ENCODE results near the gene SAMD1. TPM values are rescaled to one million over a fixed set of nuclear protein-coding genes. Genes with fewer than 3 reads are reported as not detected.
A peak's percentile ranks its signal among the peaks of the same experiment; 100 is the strongest.

SAMD1 gene
- total RNA-seq, 4 donors from 2014 or later, result 23.2 to 61.1 (median 33.2) TPM

DNA sequence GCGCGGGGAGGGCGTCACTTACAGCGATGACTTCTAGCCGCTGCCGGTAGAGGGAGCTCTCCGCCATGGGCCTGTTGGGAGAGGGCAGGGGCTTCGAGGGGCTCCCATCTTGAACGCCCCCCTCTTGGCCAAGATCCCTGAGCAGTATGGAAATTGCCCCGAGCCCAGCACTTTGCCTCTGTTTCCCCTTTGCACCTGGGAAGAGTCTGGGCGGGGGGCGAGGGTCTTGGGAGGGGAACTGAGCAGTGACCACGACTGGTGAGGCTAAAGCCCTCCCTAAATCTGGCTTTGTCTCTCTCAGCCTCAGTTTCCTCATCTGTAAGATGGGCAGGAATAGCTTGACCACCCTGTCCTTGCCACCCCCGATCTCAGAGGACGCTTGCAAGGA is 31.5 kb downstream of the SAMD1 start:
- peak in 1 of 2 donors; percentile 80 for DNase-seq (ENCODE audit: low spot score in 2 of 2)
- 18 to 22% methylated on average over 15 of the region's 15 CpGs for WGBS, 2 donors
- TF ChIP-seq POLR2A (IDR thresholded peaks at IDR 0.05), result no peak
- TF ChIP-seq CTCF (IDR thresholded peaks at IDR 0.05), result no peak
- intact Hi-C loops (cut with DNase I; ENCODE audit: low total_unique reads), result loop anchor here (10.0 kb wide), 1 partner anchor 94 kb away; no protein-coding TSS in a partner anchor
- H3K4me3 ChIP-seq (ENCODE audit: low read depth, poor library complexity, severe bottlenecking), result no peak overlapping the region

DNA sequence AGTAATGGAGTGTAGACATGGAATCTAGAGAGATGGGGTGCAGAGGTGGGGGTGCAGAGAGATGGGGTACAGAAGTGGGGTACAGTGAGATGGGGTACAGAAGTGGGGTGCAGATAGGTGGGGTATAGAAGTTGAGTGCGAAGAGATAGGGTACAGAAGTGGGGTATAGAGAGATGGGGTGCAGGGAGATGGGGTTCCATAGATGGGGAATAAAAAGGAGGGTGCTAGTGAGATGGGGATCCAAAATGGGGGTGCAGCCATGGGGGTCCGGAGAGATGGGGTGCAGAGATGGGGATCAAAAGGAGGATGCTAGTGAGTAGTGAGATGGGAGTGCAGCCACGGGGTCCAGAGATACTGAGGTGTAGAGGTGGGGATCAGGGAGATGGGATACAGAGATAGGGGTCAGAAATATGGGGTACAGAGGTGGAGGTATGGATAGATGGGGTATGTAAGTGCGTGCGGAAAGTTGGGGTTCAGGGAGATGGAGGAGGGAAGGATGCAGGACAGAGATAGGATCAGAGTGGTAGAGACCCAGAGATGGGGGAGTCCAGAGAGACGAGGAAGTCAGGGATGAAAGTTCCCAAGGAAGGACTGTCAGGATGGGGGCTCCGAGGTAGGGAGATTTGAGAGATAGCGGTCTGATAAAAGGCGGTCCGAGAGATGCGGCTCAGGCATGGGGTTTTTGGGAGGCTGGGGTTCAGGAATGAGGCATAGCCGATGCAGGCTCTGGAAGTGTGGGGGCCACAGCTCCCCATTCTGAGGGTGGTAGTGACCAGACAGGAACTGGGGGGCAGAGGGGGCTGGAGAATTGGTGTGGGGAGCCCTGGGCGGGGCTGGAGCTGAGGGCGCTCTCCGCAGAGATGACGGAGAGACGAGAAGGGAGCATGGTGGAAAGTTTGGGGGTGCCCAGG is 32.1 kb downstream of the SAMD1 start:
- intact Hi-C loops (cut with DNase I; ENCODE audit: low total_unique reads), result loop anchor here (10.0 kb wide), 1 partner anchor 94 kb away; no protein-coding TSS in a partner anchor
- no peak overlapping the region for H3K4me3 ChIP-seq (ENCODE audit: low read depth, poor library complexity, severe bottlenecking)
- peak in 1 of 2 donors; percentile 74 for DNase-seq (ENCODE audit: low spot score in 2 of 2)
- WGBS, 2 donors, result 18% methylated on average over 17 of the region's 17 CpGs
- TF ChIP-seq POLR2A (IDR thresholded peaks at IDR 0.05) (no peak), CTCF (IDR thresholded peaks at IDR 0.05) (no peak)

- 29 to 44% methylated on average over 14 to 18 of the region's 19 CpGs for WGBS, 2 donors
Observed at GRCh38 chr19:14056741-14057356, 33.7 kb downstream of the SAMD1 start.

DNA sequence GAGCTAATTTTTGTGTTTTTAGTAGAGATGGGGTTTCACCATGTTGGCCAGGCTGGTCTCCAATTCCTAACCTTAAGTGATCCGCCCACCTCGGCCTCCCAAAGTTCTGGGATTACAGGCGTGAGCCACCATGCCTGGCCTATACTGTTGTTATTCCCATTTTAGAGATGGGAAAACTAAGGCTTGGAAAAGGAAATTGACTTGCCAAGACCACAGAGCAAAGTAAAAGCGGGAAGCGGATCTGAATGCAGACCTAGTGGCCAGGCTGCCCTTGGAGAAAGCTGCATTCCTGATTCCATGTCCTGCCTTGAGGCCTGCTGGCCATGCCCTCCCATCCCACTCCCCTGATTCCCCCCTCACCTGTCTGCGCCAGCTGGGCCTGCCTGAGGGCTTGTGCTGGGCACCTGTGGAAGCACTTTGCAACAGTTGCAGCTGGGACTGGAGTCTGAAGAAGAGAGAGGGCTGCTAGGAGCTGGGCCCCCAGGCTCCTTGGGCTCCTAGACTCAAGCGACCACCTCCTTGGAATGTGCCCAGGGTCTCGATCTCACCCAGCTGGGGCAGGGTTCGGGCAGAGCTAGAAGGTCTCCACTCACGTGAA is 34.4 kb downstream of the SAMD1 start:
- 94 to 98% methylated on average over 8 to 10 of the region's 10 CpGs for WGBS, 2 donors
- intact Hi-C loops (cut with DNase I; ENCODE audit: low total_unique reads), result loop anchor here (10.0 kb wide), 1 partner anchor 91 kb away; no protein-coding TSS in a partner anchor
- no peak for DNase-seq (ENCODE audit: low spot score in 2 of 2)
- TF ChIP-seq CTCF (IDR thresholded peaks at IDR 0.05) (no peak), POLR2A (IDR thresholded peaks at IDR 0.05) (no peak)
- no peak overlapping the region for H3K4me3 ChIP-seq (ENCODE audit: low read depth, poor library complexity, severe bottlenecking)

More at GRCh38 chr19:14056741-14057356, 33.7 kb downstream of the SAMD1 start:
- no peak overlapping the region for H3K4me3 ChIP-seq (ENCODE audit: low read depth, poor library complexity, severe bottlenecking)
- intact Hi-C loops (cut with DNase I; ENCODE audit: low total_unique reads), result loop anchor here (10.0 kb wide), 1 partner anchor 92 kb away; no protein-coding TSS in a partner anchor
- DNase-seq (ENCODE audit: low spot score in 2 of 2), result no peak
- TF ChIP-seq POLR2A (IDR thresholded peaks at IDR 0.05) (no peak), CTCF (IDR thresholded peaks at IDR 0.05) (no peak)

- DNase-seq (ENCODE audit: low spot score in 2 of 2), result no peak
- 85 to 90% methylated on average over 3 of the region's 3 CpGs for WGBS, 2 donors
- H3K4me3 ChIP-seq (ENCODE audit: low read depth, poor library complexity, severe bottlenecking), result no peak overlapping the region
- TF ChIP-seq CTCF (IDR thresholded peaks at IDR 0.05) (no peak), POLR2A (IDR thresholded peaks at IDR 0.05) (no peak)
- intact Hi-C loops (cut with DNase I; ENCODE audit: low total_unique reads), result loop anchor here (10.0 kb wide), 1 partner anchor 91 kb away; no protein-coding TSS in a partner anchor
Observed at GRCh38 chr19:14055396-14055795, 35.2 kb downstream of the SAMD1 start.

All from lower leg skin (tissue), 4 donors.